Thoracic aorta (tissue), 2 donors: ENCODE measurements around the gene TMPRSS15. TPM values are rescaled to one million over a fixed set of nuclear protein-coding genes. Genes with fewer than 3 reads are reported as not detected.

ENCODE experiments used
- ATAC-seq: fragments of 150-250 bp; one replicate; pipeline ENCODE4 v1.8.0; 2017; ENCODE audit warnings: low read depth; ENCODE audit not compliant: insufficient number of reproducible peaks, low FRiP score
- DNase-seq: peaks from one replicate; pipeline ENCODE4 v3.0.0-alpha.2; 2020; ENCODE audit warnings: low spot score
- H3K27ac ChIP-seq, 2 donors: fragments of 200-600 bp; sonication (generic); 1 replicate in 1 of 2; 2 replicates in 1 of 2; pipeline ENCODE4 v1.5.1; 2016; ENCODE audit warnings: mild to moderate bottlenecking in 2 of 2, moderate library complexity in 2 of 2
- H3K27me3 ChIP-seq: fragments of 200-600 bp; sonication (generic); replicated peaks from 2 replicates; pipeline ENCODE4 v1.6.0; 2016; ENCODE audit warnings: mild to moderate bottlenecking; ENCODE audit not compliant: insufficient read depth
- H3K36me3 ChIP-seq: fragments of 200-600 bp; sonication (generic); one replicate; pipeline ENCODE4 v1.5.1; 2016
- H3K4me1 ChIP-seq, 2 donors: fragments of 200-600 bp; sonication (generic); 1 replicate in 1 of 2; 2 replicates in 1 of 2; pipeline versions ENCODE4 v1.5.1 to v1.6.0; 2016; ENCODE audit warnings: low read depth in 2 of 2, mild to moderate bottlenecking in 1 of 2; ENCODE audit not compliant: control insufficient read depth in 1 of 2
- H3K4me3 ChIP-seq: fragments of 200-600 bp; sonication (generic); 2 replicates; pipeline ENCODE4 v1.5.1; 2016; ENCODE audit warnings: mild to moderate bottlenecking
- H3K9me3 ChIP-seq: fragments of 200-600 bp; sonication (generic); 2 replicates; pipeline ENCODE4 v1.5.1; 2016
- total RNA-seq, 2 donors: library from RNA; depleted of rRNA; stranded (reverse); fragments of >200 nt; gene quantifications; one replicate each; pipeline versions ENCODE4 v1.1.0 to v1.2.3, GENCODE V29; 2016
- TF ChIP-seq, protein P1 (sequence below): fragments of 200-600 bp; sonication (generic); IDR thresholded peaks from one replicate; pipeline ENCODE4 v1.5.1; 2019; ENCODE audit warnings: antibody characterized with exemption

The TMPRSS15 gene
- total RNA-seq, 2 donors from 2014 or later = not detected

DNA sequence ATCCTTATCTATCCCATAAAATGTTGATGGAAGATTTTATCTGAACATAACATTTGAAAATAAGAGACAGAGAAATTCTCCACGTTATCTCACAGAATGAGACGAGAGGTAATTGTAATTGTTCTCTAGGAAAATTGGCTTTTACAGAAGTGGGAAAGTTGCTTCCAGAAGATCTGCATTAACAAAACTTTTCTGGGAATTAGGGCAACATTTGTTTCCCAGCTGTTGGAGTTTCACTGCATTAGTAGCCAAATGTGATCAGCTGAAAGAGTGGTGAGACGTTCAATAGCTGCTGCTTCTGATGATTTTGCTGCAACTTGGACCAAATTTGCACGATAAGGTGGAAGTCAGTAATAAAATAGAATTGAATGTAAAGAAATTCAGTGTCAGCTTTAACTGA, 151.3 kb downstream of the TMPRSS15 start:
- no peaks in the 10 kb centered on the region for H3K4me1 ChIP-seq
- H3K4me3 ChIP-seq = no peak overlapping the region
- ATAC-seq = no peak
- DNase-seq = no peak
- no peaks in the 10 kb centered on the region for H3K27me3 ChIP-seq
- H3K9me3 ChIP-seq = no peaks in the 10 kb centered on the region
- H3K36me3 ChIP-seq = no peaks in the 10 kb centered on the region
- no peak overlapping the region for H3K27ac ChIP-seq
- TF ChIP-seq, protein P1, sequence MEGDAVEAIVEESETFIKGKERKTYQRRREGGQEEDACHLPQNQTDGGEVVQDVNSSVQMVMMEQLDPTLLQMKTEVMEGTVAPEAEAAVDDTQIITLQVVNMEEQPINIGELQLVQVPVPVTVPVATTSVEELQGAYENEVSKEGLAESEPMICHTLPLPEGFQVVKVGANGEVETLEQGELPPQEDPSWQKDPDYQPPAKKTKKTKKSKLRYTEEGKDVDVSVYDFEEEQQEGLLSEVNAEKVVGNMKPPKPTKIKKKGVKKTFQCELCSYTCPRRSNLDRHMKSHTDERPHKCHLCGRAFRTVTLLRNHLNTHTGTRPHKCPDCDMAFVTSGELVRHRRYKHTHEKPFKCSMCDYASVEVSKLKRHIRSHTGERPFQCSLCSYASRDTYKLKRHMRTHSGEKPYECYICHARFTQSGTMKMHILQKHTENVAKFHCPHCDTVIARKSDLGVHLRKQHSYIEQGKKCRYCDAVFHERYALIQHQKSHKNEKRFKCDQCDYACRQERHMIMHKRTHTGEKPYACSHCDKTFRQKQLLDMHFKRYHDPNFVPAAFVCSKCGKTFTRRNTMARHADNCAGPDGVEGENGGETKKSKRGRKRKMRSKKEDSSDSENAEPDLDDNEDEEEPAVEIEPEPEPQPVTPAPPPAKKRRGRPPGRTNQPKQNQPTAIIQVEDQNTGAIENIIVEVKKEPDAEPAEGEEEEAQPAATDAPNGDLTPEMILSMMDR = no peak

DNA sequence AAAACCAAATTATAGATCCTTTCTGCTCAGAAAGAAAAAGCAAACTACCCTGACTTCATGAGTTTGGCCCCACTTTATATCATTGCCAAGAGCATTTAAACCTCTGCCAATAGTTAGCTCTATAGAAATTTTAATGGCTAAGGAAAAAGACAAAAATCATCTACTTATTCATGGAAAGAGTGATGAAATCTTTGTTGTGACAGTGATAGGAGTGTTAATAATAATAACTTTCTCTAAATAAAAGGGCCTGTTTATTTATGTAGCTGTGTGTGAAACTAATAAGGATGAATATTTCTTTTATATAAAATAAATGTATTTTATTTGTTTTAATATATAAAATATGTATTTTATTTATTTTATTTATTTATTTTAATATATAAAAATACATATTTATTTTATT, 152.5 kb downstream of the TMPRSS15 start:
- Histone ChIP-seq H3K27ac (no peak overlapping the region), H3K9me3 (no peaks in the 10 kb centered on the region), H3K4me1 (no peaks in the 10 kb centered on the region), H3K36me3 (no peaks in the 10 kb centered on the region), H3K4me3 (no peak overlapping the region), H3K27me3 (no peaks in the 10 kb centered on the region)
- DNase-seq (no peak), ATAC-seq (no peak)
- TF ChIP-seq, protein P1 = no peak

DNA sequence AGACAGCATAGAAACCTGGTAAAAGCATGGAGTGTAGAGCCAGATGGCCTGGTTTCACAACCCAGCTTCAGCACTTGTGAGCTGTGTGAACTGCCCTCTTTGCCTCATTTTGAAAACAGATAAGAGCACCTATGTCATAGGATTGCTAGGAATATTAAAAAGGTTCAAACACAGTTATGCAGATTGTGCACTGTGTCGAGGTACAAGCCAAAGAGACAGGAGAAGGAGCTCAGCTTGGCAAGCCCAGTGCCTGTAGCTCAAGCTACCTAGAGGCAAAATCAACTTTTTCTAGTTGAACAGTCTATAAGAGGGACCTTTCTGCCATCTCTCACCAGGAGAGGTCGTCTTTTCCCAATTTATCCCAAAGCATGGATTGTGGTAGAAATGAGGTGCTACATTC, 153.9 kb downstream of the TMPRSS15 start:
- Histone ChIP-seq H3K9me3 (no peaks in the 10 kb centered on the region), H3K4me3 (no peak overlapping the region), H3K27me3 (no peaks in the 10 kb centered on the region), H3K4me1 (peaks cover 0 to 3% of the 10 kb centered on the region in 2 donors), H3K27ac (no peak overlapping the region), H3K36me3 (no peaks in the 10 kb centered on the region)
- ATAC-seq = no peak
- no peak for DNase-seq
- TF ChIP-seq, protein P1 = no peak

DNA sequence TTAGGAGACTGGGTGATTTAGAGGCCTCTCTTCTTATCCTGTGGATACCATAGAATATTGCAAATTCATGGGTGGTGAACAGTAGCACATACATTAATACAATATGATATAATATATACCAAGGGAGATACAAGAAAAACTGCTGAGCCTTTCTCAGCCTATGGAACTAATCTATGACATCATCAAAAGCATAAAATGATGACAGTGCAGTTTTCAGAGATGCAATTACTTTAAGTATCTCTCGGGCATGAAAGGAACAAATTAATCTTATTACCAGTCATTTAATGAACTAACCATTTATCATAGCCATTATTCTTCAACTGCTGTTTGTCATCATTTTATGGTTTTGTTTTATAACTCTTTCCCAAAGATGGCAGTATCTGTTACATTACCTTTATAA, 155.4 kb downstream of the TMPRSS15 start:
- Histone ChIP-seq H3K4me1 (peaks cover 0 to 10% of the 10 kb centered on the region in 2 donors), H3K4me3 (no peak overlapping the region), H3K27ac (no peak overlapping the region), H3K27me3 (no peaks in the 10 kb centered on the region), H3K9me3 (no peaks in the 10 kb centered on the region), H3K36me3 (no peaks in the 10 kb centered on the region)
- ATAC-seq (no peak), DNase-seq (no peak)
- TF ChIP-seq, protein P1 = no peak

DNA sequence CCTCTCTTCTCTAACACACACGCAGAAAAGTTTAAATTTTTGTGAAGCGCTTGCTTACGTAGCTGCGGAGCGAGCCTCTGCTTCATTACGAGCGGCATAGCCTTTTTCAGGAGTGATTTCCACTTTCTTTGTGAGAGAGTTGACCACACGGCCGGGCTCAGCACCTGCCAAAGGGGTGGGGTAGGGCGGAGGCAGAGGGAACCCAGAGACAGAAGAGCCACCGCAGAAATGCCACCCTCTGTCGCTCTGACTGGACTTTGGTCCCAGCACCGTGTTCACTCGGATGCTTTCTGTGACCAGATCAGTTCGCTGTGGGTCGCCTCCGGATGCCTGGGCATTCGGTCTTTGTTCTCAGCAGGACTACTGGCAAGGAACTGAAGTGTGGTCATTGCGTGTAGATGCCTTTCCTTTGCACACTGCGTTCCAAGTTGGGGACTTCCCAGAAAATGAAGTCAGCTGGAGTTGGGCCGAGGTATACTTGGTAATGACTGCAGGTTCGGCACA, 158.1 kb downstream of the TMPRSS15 start:
- H3K27me3 ChIP-seq = no peaks in the 10 kb centered on the region
- H3K4me3 ChIP-seq = peak overlapping the region; percentile 67
- ATAC-seq (no peak), DNase-seq (no peak)
- H3K9me3 ChIP-seq = no peaks in the 10 kb centered on the region
- TF ChIP-seq, protein P1 = no peak
- H3K4me1 ChIP-seq = peaks cover 0 to 10% of the 10 kb centered on the region in 2 donors
- no peak overlapping the region for H3K27ac ChIP-seq
- no peaks in the 10 kb centered on the region for H3K36me3 ChIP-seq
